ENCODE measurements around the gene SLC38A5. TPM values are rescaled to one million over a fixed set of nuclear protein-coding genes. Genes with fewer than 3 reads are reported as not detected.

SLC38A5 gene
- total and polyA plus RNA-seq, 2 of the 13 experiments (the other 11 are each of a cell fraction or from before 2014, with no cell fraction given): 46.1 to 73.4 TPM

GRCh38 chrX:48475774-48476577 is 5.9 kb upstream of the SLC38A5 start, which contains the start of gene FTSJ1 (continued):
- TF ChIP-seq ASH2L (IDR thresholded peaks at IDR 0.05; ENCODE audit: insufficient read length, low read depth, low read length) (peak; percentile 73), RXRA (CRISPR knock-in tag; IDR thresholded peaks at IDR 0.05) (peak; percentile 30; the same call in 1 of the 2 replicates), ZNF788 (CRISPR knock-in tag; IDR thresholded peaks at IDR 0.05; ENCODE audit: borderline replicate concordance) (peak; percentile 25; the same call in 1 of the 2 replicates), ZNF34 (CRISPR knock-in tag; IDR thresholded peaks at IDR 0.05; ENCODE audit: borderline replicate concordance) (no peak), POGK (CRISPR knock-in tag; conservative IDR thresholded peaks at IDR 0.05) (peak; percentile 77), ZNF678 (CRISPR knock-in tag; IDR thresholded peaks at IDR 0.05) (no peak), ZMAT5 (CRISPR knock-in tag; IDR thresholded peaks at IDR 0.05; ENCODE audit: borderline replicate concordance, low read depth) (no peak), ZNF224 (CRISPR knock-in tag; IDR thresholded peaks at IDR 0.05) (no peak), PRDM4 (CRISPR knock-in tag; IDR thresholded peaks at IDR 0.05; ENCODE audit: borderline replicate concordance) (no peak), HNRNPL (IDR thresholded peaks at IDR 0.05; ENCODE audit: low read depth, low read length) (no peak), ATF1 (CRISPR knock-in tag; IDR thresholded peaks at IDR 0.05) (peak; percentile 90), KDM2A (CRISPR knock-in tag; IDR thresholded peaks at IDR 0.05; ENCODE audit: borderline replicate concordance, low read depth) (peak; percentile 60; the same call in 1 of the 2 replicates), SMAD1 (CRISPR knock-in tag; IDR thresholded peaks at IDR 0.05; ENCODE audit: borderline replicate concordance, low read depth) (no peak), ZSCAN29 (CRISPR knock-in tag; conservative IDR thresholded peaks at IDR 0.05) (no peak), ZNF761 (CRISPR knock-in tag; conservative IDR thresholded peaks at IDR 0.05) (no peak), HMGXB4 (CRISPR knock-in tag; IDR thresholded peaks at IDR 0.05; ENCODE audit: borderline replicate concordance in 1 of 2, low read depth in 1 of 2) (peak; percentile 32 to 45; a peak in 1 of 4 replicates), ONECUT2 (CRISPR knock-in tag; IDR thresholded peaks at IDR 0.05) (peak; percentile 91), ZNF747 (CRISPR knock-in tag; IDR thresholded peaks at IDR 0.05; ENCODE audit: borderline replicate concordance) (0 out of 2 replicates have a peak, but pooled peaks have one; percentile 24), TAF1 (CRISPR knock-in tag; IDR thresholded peaks at IDR 0.05) (peak; percentile 51; the same call in 1 of the 2 replicates), REPIN1 (CRISPR knock-in tag; IDR thresholded peaks at IDR 0.05; ENCODE audit: borderline replicate concordance, low read depth) (peak; percentile 51; the same call in 1 of the 2 replicates)

All from HepG2 (cell line).